Fibroblast of lung (primary cell): ENCODE data around the gene PFDN1.

ENCODE experiments used
- CTCF ChIP-seq, 2 donors: IDR thresholded peaks in 1 of 2; conservative IDR thresholded peaks in 1 of 2; 1 replicate in 1 of 2; 2 replicates in 1 of 2; pipeline ENCODE4 v1.5.1; 2011 to 2012; ENCODE audit warnings: low read length in 2 of 2, control low read depth in 1 of 2, inconsistent platforms in 1 of 2, low read depth in 1 of 2, mild to moderate bottlenecking in 1 of 2
- EZH2 ChIP-seq: IDR thresholded peaks from 2 replicates; pipeline ENCODE4 v1.5.1; 2012; ENCODE audit warnings: low read length, control low read depth, mild to moderate bottlenecking; ENCODE audit errors: missing control alignments

GRCh38 chr5:140349244-140349643 is 46.3 kb upstream of the PFDN1 start:
- no peak for TF ChIP-seq EZH2
- TF ChIP-seq CTCF (conservative IDR thresholded peaks at IDR 0.05 in 1 of 2, IDR thresholded peaks at IDR 0.05 in 1 of 2; ENCODE audit: low read depth in 1 of 2, low read length in 2 of 2): no peak
